ENCODE data around the gene NEURL3.
"Not testable (repeated sequence)": the region's sequence is repeated elsewhere in the genome, so short reads cannot be mapped to it uniquely, and the experiment has no call there.

Gene NEURL3, protein sequence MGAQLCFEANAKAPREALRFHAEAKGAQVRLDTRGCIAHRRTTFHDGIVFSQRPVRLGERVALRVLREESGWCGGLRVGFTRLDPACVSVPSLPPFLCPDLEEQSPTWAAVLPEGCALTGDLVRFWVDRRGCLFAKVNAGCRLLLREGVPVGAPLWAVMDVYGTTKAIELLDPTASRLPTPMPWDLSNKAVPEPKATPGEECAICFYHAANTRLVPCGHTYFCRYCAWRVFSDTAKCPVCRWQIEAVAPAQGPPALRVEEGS

DNA sequence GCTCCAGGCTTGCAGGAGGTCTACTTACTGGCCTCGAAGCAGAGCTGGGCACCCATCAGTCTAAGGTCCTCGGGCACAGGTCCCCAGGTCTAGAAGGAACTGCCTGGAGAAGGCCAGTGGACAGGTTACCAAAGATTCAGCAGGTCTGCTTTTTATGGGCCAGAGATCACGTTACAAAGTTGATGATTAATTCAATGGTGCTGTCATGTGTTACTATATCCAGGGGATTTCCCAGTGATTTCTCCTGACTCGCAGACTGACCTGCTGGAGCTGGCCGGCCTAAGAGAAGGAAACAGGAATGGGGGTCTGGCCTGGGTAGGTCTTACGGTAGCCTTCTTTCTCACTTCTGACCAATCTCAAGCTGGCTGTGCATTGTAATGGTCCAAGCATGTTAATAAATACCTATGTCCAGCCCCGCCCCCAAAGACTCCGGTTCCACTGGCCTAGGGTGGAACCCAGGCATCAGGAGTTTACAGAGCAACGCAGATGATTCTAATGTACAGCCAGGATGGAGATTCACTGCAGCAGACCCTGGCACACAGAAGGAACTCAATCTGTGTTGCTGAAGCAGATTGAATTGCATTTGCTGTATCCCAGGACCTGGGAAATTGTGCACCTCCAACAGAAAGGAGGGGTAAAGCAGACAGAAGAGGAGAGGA lies at the start of gene NEURL3:
NEURL3 (minus strand) TSS at position 127 of the 659 bp plus-strand sequence; CDS start at position 56, 71 bp downstream.
- no peak for DNase-seq

DNA sequence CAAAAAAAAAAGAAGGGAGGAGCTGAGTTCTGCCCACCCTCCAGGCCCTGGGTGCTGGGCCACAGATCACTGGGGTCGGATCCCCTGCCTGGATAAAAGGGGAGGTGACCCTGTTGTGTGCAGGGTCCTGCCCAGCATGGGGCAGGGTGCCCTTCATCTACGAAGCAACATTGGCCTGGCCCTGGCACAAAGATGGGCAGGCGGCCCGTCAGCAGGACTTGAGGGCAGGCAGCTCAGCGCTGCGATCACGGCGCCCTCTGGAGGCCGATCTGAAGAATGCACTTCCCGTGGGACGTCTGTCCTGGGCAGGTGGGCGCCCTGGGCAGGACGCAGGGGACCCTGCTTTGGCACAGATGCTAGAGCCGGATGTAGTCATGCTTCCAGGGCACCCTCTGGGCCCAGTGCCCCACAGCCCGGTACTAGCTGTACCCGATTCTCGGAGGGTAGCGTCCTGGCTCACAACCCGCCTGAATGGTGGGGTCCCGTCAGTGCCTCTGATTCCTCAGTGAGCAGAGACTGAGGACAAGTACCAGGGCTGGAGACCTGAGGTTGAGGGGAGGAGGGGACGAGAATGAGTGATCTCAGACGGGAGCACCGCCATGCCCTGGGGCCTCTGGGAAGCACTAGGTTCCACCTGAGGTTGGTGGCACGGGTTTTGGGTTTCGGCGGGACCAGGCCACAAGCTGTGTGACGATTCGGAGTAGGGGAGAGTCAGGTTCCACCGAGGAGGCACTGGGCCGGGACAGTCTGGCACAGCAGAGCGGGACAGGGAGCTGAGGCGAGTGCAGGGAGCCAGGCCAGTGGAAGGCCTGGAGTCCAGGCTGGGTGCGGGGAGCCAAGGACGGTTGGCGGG lies 49.4 kb upstream of the NEURL3 start:
- DNase-seq = peak; percentile 59

DNA sequence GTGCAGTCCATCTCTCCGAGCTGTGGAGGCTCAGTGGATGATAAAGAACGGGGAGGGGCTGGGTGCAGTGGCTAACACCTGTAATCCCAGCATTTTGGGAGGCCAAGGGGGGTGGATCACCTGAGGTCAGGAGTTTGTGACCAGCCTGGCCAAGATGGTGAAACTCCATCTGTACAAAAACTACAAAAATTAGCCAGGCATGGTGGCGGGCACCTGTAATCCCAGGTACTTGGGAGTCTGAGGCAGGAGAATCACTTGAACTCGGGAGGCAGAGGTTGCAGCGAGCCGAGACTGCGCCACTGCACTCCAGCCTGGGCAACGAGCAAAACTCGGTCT lies 48.8 kb upstream of the NEURL3 start:
- DNase-seq = not testable (repeated sequence)

DNA sequence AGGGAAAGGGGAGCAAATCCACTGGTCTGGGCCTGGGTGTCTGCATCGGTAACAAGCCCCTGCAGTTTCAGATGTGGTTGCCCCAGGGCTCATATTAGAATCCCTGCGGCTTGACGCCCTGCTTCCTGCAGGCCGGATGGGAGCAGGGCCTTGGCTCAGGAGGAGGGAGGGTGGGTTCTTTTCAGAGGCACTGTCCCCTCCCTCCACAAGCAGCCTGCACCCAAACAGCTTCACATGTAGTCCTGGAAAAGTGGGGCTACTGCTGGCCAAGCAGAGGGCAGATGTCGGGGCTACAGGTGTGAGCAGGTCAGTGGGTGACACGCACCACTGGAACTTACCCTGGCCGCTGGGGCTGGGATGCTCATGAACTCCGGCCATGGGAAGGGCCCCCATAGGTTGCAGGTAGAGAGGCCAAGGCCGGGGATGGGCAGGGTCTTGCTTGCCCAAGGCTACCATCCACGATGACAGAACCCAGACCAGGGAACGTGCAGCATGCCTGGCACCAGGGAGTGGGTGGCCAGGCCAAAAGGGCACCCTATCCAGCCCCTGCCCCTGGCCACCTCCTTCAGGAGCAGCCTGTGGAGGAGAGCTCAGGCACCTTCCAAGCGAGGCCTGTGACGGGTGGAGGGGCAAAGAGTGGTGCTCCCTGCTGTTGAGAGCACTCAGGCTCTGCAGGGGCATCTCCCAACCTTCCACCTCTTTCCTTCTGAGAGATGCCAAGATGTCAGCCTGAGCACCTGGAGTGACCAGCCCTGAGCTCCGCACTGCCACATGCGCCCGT lies 48.2 kb upstream of the NEURL3 start:
- no peak for DNase-seq

DNA sequence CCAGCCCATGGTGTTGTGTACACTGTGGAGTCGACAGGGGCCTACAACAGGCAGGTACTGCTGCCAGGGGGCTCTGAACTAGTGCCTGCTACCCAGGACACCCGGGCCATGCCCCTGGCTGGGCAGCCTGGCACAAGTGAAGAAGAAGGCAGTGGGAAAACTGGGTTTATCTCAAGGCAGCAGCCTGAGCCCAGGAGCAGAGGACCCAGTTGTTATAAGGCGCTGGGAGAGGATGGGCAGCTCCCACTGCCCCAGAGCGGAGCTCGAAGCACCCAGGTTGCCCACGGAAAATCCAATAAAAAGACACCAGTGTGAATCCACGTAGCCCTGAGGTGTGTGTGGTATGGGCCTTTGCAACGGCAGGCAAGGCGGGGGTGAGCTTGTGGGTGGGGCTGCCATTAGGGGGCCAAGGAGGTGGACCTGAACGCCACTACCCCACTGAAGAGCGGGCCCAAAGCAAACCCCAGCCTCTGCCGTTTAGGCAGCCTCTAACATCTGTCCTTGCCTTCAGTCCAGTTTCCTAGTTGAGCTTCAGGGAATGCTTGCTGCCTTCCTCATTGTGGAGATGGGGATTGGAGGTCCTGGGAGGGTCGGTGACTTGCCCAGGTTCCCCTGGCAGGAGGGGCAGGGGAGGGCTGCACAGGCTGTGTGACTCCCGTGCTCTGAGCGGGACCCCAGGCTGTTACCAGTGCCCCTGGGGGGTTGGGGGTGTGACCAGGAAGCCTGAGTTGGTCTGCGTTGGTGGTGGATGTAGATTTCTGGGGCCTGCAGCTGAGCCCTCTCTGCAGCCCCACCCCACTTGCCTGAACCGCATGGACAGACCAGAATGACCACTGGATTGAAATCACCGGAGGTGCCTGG lies 47.4 kb upstream of the NEURL3 start:
- DNase-seq = no peak

DNA sequence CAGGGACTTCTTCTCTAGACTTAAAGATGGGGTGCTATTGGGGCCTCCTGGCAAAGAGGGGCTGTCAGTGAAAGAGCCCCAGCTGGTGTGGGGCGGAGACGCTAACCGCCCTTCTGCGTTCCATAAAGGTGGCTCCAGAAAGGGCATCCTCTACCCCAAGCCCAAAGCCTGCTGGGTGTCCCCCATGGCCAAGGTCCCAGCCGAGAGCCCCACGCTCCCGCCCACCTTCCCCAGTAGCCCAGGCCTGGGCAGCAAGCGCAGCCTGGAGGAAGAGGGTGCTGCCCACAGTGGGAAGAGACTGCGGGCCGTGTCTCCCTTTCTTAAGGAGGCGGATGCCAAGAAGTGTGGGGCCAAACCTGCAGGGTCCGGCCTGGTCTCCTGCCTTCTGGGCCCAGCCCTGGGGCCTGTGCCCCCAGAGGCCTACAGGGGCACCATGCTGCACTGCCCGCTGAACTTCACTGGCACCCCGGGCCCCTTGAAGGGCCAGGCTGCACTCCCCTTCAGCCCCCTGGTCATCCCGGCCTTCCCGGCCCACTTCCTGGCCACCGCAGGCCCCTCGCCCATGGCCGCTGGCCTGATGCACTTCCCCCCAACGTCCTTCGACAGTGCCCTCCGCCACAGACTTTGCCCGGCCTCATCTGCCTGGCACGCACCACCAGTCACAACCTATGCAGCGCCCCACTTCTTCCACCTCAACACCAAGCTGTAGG lies 46.6 kb upstream of the NEURL3 start:
- DNase-seq = no peak

DNA sequence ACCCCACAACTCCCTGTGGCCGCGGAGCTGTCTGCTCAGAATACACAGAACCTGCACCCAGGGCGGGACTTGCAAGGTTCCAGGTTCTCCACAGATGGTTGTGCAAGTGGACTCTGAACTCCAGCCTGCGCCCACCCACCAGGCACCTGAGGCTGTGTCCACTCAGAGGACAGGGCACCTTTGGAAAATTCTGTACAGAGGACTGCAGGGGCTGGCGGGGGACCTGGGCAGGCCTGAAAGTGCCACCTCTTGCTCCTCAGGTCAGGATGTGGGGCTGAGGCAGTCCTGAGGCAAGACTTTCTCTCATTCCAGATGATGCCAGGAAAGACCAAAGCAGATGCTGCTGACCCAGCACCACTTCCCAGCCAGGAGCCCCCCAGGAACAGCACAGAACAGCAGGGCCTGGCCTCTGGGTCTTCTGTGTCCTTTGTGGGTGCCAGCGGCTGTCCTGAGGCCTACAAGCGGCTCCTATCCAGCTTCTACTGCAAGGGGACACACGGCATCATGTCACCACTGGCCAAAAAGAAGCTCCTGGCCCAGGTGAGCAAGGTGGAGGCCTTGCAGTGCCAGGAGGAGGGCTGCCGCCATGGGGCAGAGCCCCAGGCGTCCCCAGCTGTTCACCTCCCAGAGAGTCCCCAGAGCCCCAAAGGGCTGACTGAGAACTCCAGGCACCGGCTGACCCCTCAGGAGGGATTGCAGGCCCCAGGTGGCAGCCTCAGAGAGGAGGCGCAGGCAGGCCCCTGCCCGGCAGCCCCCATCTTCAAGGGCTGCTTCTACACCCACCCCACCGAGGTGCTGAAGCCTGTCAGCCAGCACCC lies 45.8 kb upstream of the NEURL3 start:
- no peak for DNase-seq

DNA sequence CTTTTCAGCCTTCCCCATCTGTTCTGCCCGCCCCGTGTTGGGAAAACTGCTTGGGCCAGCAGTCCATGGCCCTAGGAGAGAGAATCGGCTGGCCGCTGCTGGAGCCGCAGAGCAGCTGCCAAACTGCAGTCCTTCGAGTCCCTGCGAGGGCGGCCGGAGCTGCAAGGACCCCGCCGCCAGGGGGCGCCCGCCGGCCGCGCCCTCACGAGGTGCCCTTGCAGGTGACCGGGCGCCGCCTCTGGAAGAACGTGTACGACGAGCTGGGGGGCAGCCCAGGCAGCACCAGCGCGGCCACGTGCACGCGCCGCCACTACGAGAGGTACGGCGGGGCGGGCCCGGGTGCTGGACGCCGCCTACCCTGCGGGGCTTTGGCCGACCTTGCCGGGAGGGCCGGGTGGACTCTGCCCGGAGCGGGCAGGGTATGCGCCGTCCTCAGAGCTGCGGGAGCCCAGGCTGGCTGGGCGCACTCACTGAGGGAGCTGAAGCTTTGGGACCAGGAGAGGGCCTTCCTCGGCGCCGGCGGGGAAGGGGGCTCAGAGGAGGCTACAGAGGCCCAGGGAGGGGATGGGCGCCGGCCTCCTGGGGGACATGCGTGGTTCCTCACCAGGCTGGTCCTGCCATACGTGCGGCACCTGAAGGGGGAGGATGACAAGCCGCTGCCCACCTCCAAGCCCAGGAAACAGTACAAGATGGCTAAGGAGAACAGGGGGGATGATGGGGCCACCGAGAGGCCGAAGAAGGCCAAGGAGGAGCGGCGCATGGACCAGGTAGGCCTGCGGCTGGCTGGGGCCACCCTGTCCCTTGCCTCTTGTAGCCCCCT lies 45.0 kb upstream of the NEURL3 start:
- no peak for DNase-seq

DNA sequence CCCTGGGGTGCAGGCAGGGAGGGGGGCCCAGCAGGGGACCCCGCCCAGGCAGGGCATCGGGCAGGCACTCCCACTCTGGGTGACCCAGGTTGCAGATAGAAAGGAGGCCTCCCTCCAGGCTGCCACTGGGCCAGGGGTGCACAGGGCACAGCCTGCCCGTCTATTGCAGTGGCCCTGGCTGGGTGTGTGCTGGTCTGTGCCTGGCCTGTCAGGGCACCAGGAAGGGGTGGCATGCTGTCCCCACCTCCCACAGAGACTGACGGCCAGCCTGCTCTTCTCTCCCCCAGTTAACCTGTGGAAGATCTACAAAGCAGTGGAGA lies 44.3 kb upstream of the NEURL3 start:
- DNase-seq = no peak

DNA sequence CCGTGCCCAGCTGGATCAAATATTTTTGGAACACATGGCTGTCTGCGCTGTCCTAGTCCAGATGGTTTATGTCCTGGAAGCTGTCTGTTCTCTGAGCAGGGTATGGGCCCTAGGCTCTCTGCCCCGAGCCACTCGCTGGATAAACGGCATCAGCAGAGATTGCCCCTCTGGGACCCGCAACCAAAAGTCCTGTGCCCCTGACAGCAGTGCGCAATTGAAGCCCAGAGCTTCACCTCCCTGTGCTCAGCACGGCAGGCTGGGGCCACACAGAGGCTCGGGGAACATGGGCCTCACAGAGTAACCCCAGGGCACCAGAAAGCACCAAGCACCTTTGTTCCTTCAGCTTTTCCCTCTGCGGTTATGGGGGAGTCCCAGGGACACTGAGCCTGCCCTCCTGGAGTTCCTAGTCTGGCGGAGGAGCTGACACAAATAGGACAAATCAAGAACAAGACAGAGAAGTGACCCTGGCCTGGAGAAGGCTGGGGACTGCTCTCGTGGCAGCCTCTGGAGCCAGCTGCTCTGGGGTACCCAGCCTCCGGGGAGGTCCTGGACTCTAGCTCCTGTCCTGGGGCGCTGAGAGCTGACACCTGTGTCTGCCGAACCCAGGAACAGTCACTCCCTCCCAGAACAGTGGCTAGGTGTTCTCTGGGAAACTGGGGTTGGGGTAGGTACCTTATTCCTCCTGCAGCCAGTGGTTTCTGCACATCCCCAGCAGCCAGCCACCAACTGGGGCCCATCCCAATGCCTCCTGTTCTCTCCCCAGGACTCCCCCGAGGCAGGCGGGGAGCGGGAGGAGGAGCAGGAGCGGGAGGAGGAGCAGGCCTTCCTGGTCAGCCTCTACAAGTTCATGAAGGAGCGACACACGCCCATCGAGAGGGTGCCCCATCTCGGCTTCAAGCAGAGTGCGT lies 43.7 kb upstream of the NEURL3 start:
- DNase-seq = no peak

DNA sequence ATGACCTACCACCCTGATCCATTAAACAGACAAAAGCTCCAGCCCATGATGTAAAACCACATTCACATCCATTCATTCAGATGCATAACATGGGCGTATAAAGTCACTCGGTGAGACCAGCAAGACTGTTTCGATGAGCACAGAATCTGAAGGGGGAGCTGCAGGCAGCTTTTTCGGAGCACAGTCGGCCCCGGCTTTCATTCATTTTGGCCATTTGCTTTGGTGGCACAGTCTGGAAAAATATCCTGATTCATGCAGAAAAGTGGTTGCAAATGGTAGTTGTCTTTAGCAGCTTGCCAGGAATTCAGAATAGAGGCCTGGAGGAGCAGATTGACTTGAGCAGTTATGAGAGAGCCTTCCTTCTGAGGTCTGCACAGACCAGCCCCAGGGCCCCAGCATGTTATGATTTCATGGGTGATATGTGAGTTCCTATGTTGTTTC lies 42.6 kb upstream of the NEURL3 start:
- no peak for DNase-seq

DNA sequence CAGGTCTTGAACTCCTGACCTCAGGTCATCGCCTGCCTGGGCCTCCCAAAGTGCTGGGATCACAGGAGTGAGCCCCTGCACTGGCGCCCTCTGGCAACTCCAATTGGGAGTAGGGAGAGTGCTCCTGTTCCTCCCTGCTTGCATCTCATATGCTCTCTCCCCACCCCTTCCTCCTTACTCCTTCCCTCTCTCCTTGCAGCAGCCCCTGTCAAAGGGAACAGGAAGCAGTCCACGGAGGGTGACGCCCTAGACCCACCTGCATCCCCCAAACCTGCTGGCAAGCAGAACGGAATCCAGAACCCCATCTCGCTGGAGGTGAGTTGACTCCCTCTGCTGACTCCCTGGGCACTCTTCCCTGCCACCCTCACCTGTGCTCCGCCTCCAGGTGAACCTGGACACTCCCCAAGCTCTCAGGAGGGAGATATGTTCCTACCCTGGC lies 42.1 kb upstream of the NEURL3 start:
- no peak for DNase-seq

DNA sequence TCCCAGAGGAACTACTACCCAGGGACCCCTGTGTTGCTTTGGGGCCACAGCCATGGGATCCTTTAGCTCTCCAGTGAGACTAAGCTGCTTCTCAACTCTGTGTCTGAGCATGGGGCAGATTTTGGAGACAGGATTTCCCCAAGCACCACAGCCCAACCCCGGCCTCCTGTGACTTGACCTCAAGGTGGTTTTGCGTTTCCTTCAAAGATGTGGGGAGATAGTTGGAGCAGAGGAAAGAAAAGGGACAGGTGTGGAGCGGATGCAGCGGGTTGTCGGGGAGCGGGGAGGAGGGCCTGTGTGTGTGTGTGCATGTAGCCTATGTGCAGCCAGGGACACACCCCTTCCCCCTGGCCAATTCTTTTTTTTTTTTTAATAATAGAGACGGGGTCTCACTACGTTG lies 41.6 kb upstream of the NEURL3 start:
- no peak for DNase-seq

DNA sequence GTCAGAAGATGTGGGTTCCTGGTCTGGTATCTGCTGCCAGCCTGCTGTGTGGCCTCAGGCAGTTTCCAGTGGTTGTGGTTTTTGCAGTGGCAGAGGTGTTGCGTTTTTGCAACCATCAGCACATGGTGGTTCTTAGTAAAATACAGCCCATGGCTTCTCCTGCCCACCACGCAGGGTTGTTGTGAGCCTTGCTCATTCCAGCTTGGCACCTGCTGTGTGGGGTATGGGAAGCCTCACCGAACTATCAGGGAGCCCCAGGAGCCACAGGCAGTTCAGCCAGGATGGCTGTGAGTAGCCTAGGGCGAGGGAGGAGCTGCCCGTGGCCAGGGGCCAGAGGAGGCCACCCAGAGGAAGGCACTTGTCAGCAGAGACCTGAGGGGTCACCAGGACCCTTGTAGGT lies 41.2 kb upstream of the NEURL3 start:
- DNase-seq = no peak

DNA sequence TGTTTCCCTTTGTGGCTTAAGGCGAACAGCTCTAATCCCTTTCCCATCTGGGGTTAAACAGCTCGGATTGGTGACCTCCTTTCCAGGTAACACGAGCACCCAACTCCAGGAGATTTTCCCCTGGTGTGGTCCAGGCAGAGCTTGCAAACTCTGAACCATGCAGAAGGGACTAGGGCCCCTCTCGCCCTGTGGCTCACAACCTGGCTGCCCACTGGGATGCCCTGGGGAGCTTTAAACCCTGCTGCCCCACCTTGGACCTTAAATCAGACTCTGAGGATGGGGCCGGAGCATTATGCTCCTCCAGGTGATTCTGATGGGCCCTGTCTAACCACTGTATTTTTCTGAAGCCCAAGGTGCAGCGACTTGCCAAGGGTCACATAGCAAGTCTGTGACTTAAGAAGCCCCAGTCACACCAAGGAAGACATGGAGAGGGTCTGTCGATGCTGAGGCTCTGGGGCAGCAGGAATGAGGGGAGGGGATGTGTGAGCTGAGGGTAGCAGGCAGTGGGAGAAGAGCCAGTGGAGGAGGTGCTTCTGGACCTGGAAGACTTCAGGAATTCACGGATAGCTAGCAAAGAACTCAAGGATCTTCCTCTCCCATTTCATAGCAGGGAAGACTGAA lies 37.3 kb upstream of the NEURL3 start:
- no peak for DNase-seq

DNA sequence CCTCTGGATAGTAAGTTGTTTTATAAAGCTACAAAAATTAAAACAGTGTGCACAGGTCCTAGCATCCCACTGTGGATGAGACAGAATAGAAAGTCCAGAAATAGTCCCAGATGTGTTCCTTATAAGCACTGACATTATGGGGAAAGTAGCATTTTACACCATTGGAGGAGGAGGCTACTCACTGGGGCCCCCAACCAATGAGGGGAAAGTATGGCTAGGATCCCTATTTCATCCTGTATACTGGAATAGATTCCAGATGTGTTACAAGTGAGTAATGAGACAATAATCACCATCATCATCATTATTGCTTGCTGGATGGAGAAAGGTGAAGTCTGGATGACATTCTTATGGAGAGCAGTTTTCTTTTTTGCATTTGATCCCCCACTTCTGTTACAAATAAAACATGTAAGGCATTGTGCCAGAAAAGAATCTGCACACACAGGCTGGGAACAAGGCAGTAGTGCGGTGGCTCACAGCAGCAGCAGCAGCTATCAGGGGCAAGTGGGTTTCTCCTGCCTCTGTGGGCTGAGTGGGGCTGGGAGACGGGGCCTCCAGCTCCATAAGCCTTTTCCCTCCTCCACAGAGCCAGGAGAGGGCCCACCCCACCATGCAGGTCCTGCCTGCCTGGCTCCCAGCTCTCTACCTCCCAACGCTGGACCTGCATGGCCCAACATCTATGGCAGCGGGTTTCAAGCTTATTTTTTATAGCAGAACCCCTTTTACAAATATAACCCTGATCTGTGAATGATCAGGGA lies 36.4 kb upstream of the NEURL3 start:
- DNase-seq = no peak

DNA sequence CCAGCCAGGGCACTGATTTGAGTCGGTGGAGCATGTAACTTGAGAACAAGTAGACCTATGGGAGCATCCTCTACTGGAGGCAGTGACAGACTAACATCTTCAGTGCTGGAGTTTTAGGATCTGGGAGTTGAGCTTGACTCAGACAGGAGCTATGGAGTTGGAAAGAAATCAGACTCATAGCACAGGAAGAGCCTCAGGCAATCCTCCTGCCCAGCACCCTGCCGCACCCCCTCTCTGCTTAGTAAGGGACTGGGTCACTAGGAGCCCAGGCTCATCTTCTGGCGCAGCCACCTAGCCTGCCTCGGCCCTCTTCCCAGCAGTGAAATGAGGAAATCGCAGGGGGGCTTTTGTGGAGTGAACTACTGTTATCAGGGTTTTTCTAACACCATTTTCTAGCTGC lies 35.0 kb upstream of the NEURL3 start:
- no peak for DNase-seq
